WERI-Rb-1 (cell line): ENCODE measurements around the gene ARHGEF17.

ENCODE experiments used
- DNase-seq: peaks from one replicate; pipeline ENCODE4 v3.0.0-alpha.2; 2020
- H3K27ac ChIP-seq: fragments of 250-450 bp; sonication (Bioruptor Pico); 2 replicates; pipeline ENCODE4 v1.5.1; 2020; ENCODE audit warnings: mild to moderate bottlenecking, moderate library complexity
- H3K27me3 ChIP-seq: fragments of 250-450 bp; sonication (Bioruptor Pico); 2 replicates; pipeline ENCODE4 v1.5.1; 2021; ENCODE audit warnings: mild to moderate bottlenecking, low read depth, moderate library complexity; ENCODE audit not compliant: insufficient read depth, severe bottlenecking
- H3K36me3 ChIP-seq: fragments of 250-450 bp; sonication (Bioruptor Pico); 2 replicates; pipeline ENCODE4 v1.5.1; 2020; ENCODE audit warnings: mild to moderate bottlenecking, moderate library complexity
- H3K4me3 ChIP-seq: 2 replicates; pipeline ENCODE4 v1.5.1; 2011; ENCODE audit warnings: low read depth, mild to moderate bottlenecking, control low read depth, low read length
- H3K9me3 ChIP-seq: fragments of 250-450 bp; sonication (Bioruptor Pico); 2 replicates; pipeline ENCODE4 v1.5.1; 2021; ENCODE audit warnings: mild to moderate bottlenecking, moderate library complexity; ENCODE audit not compliant: severe bottlenecking
- CTCF ChIP-seq: IDR thresholded peaks from 2 replicates; pipeline ENCODE4 v1.5.1; 2011; ENCODE audit warnings: low read depth, mild to moderate bottlenecking, control low read depth, inconsistent platforms, low read length

ARHGEF17 gene

DNA sequence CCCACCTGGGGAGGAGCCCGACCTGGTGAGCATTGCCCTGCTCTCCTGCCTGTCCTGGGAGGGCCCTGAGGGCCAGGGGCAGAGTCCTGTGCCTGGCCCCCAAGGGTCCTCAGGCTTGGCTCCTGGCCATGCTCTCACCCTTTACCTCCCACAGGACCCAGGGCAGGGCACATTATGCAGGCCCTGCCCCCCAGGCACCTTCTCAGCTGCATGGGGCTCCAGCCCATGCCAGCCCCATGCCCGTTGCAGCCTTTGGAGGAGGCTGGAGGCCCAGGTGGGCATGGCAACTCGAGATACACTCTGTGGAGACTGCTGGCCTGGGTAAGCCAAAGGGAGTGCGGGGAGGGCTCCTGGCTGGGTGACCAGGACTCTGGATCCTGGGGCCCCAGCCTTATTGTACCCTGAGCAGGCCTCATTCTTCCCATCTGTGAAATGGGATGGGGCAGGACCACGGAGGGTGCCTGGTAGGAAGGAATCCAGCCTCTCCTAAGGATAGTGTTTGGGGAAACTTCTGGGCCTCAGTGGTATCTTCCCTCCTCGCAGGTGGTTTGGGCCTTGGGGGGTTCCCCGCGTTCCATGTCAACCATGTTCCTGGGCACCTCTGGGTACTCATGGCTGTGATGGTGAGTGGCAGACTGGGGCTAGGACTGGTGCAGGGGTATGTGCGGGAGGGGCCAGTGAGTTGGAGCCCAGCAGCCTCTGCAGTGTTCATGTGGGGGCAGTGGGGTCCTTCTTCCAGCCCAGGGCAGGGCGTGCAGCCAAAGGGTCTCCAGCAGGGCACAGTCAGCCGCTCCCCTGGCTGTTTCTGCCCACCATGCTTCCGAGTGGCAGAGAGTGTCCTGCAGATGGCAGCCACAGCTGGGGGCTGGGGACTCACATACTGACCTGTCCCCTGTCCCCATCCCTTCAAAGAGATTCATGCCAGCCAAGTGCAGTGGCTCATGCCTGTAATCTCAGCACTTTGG, 82.8 kb downstream of the ARHGEF17 start:
- Histone ChIP-seq H3K9me3 (no peaks in the 10 kb centered on the region), H3K36me3 (peaks cover 48% of the 10 kb centered on the region), H3K27ac (no peak overlapping the region), H3K4me3 (no peak overlapping the region), H3K27me3 (no peaks in the 10 kb centered on the region)
- no peak for DNase-seq
- TF ChIP-seq CTCF: no peak

GRCh38 chr11:73391665-73392064, 83.6 kb downstream of the ARHGEF17 start:
- Histone ChIP-seq H3K27me3 (no peaks in the 10 kb centered on the region), H3K36me3 (peaks cover 56% of the 10 kb centered on the region), H3K9me3 (no peaks in the 10 kb centered on the region), H3K27ac (no peak overlapping the region), H3K4me3 (no peak overlapping the region)
- TF ChIP-seq CTCF: no peak
- DNase-seq: no peak

GRCh38 chr11:73392108-73393010, 84.3 kb downstream of the ARHGEF17 start:
- Histone ChIP-seq H3K36me3 (peaks cover 61% of the 10 kb centered on the region), H3K4me3 (no peak overlapping the region), H3K27me3 (no peaks in the 10 kb centered on the region), H3K27ac (no peak overlapping the region), H3K9me3 (no peaks in the 10 kb centered on the region)
- DNase-seq: no peak
- TF ChIP-seq CTCF: no peak

DNA sequence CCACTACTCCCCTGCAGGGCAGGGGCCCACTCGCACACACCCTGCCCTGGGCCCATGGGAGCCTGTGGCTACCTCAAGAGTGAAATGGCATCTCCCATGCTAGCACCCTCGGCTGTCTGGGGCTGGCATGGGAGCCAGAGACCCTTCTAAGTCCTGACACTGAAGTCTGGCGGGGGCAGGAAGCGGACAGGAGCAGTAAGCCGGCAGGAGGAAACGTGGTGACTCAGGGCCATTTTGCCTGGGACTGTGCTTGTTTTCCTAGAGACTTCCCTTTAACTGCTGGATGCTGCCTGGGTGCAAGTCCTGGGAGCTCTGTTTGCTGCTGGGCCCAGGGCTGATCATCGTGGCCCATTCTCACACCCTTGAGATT, 84.9 kb downstream of the ARHGEF17 start:
- H3K4me3 ChIP-seq: no peak overlapping the region
- no peak for DNase-seq
- H3K9me3 ChIP-seq: no peaks in the 10 kb centered on the region
- H3K27ac ChIP-seq: no peak overlapping the region
- H3K36me3 ChIP-seq: peaks cover 63% of the 10 kb centered on the region
- H3K27me3 ChIP-seq: no peaks in the 10 kb centered on the region
- no peak for TF ChIP-seq CTCF

DNA sequence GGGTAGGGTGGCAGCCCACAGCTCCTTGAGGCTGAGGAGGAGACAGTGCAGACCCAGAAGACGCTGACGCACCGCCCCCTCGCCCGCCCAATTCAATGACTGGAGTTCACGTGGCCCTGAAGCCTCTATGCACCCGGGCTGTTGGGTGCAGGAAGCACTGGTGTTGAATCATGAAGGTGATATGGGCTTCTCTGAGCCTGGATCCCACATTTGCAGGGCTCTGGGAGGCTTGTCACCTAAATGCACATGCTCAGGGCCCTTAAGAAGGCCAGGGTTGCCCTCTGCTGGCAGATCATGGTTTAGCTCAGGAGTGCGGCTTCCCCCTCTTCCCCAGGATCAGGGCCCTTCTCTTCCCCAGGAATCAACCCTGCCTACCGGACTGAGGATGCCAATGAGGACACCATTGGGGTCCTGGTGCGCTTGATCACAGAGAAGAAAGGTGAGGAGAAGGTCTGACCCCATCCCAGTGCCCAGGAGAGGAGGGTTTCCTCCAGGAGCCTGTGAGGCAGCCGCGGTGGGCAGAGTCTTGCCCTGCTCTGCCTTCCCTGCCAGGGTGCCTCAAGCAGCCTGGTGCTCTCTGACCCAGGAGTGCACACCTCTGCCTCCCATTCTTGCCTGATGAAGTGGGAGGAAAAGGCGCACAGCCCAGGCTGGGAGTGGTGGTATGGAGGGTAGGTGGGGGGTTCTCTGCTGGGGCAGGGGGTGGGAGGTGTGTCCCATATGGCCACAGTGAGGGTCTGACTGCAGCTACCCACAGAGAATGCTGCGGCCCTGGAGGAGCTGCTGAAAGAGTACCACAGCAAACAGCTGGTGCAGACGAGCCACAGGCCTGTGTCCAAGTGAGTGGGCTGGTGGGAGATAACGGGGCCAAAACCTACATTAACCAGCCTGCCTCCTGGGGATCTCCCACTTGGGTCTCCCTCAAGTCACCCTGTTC, 85.7 kb downstream of the ARHGEF17 start:
- peak; percentile 78 for DNase-seq
- H3K36me3 ChIP-seq: peaks cover 58% of the 10 kb centered on the region
- H3K27me3 ChIP-seq: no peaks in the 10 kb centered on the region

More for the DNA sequence above, 85.7 kb downstream of the ARHGEF17 start:
- Histone ChIP-seq H3K9me3 (no peaks in the 10 kb centered on the region), H3K4me3 (no peak overlapping the region), H3K27ac (no peak overlapping the region)
- peak; percentile 93 for TF ChIP-seq CTCF
